Stimulated activated CD8-positive, alpha-beta memory T cell treated with anti-CD3 and anti-CD28 coated beads, Interleukin-2, amount 100 ng/mL, for 1 hour (primary cell): ENCODE data around the gene ZNF100.
"Not testable (repeated sequence)": the region's sequence is repeated elsewhere in the genome, so short reads cannot be mapped to it uniquely, and the experiment has no call there.

Source experiments
- DNase-seq, 2 donors: peaks; one replicate each; pipeline ENCODE4 v3.0.0-alpha.2; 2020; ENCODE audit warnings: low read depth in 2 of 2

Gene ZNF100

GRCh38 chr19:21767065-21767800 lies at the start of gene ZNF100:
Gene ZNF100 (minus strand): TSS chr19:21767579. CDS start chr19:21767429, 150 bp downstream.
- peak; percentile 70 to 77 for DNase-seq

GRCh38 chr19:21812448-21812847 lies 45.1 kb upstream of the ZNF100 start:
- no peak for DNase-seq

GRCh38 chr19:21808400-21809000 lies 41.1 kb upstream of the ZNF100 start:
- not testable (repeated sequence) for DNase-seq

GRCh38 chr19:21789466-21790085 lies 22.2 kb upstream of the ZNF100 start:
- no peak for DNase-seq

GRCh38 chr19:21786936-21787335 lies 19.6 kb upstream of the ZNF100 start:
- no peak for DNase-seq

- DNase-seq, result not testable (repeated sequence)
Observed at GRCh38 chr19:21775792-21776191, 8.4 kb upstream of the ZNF100 start.

GRCh38 chr19:21766705-21767064 lies 694 bp downstream of the ZNF100 start:
- DNase-seq, result not testable (repeated sequence)

- DNase-seq, result no peak
Observed at GRCh38 chr19:21765151-21765550, 2.2 kb downstream of the ZNF100 start.

- not testable (repeated sequence) for DNase-seq
Observed at GRCh38 chr19:21761547-21761946, 5.8 kb downstream of the ZNF100 start.

GRCh38 chr19:21758296-21758695 lies 9.1 kb downstream of the ZNF100 start:
- DNase-seq, result no peak

- DNase-seq, result not testable (repeated sequence)
Observed at GRCh38 chr19:21755555-21755954, 11.8 kb downstream of the ZNF100 start.

GRCh38 chr19:21751384-21751783 lies 16.0 kb downstream of the ZNF100 start:
- no peak for DNase-seq

GRCh38 chr19:21750586-21751128 lies 16.7 kb downstream of the ZNF100 start:
- no peak for DNase-seq

GRCh38 chr19:21749090-21749489 lies 18.3 kb downstream of the ZNF100 start:
- no peak for DNase-seq

GRCh38 chr19:21748088-21748487 lies 19.3 kb downstream of the ZNF100 start:
- no peak for DNase-seq

- DNase-seq, result no peak
Observed at GRCh38 chr19:21740559-21740958, 26.8 kb downstream of the ZNF100 start.

- not testable (repeated sequence) for DNase-seq
Observed at GRCh38 chr19:21726942-21727747, 40.2 kb downstream of the ZNF100 start.

GRCh38 chr19:21713761-21714160 lies 53.6 kb downstream of the ZNF100 start:
- DNase-seq, result no peak

GRCh38 chr19:21709464-21709863 lies 57.9 kb downstream of the ZNF100 start:
- DNase-seq, result no peak

GRCh38 chr19:21707878-21708277 lies 59.5 kb downstream of the ZNF100 start:
- DNase-seq, result not testable (repeated sequence)

- DNase-seq, result no peak
Observed at GRCh38 chr19:21707065-21707464, 60.3 kb downstream of the ZNF100 start.

- DNase-seq, result no peak
Observed at GRCh38 chr19:21705393-21705792, 62.0 kb downstream of the ZNF100 start.
